Subcutaneous abdominal adipose tissue (tissue), 5 donors: Measurements from ENCODE around the gene FLNA.

Source experiments
- H3K27ac ChIP-seq: one replicate; pipeline ENCODE4 v1.7.0; 2013; ENCODE audit warnings: low read depth, mild to moderate bottlenecking, inconsistent platforms, low read length, moderate library complexity
- H3K27me3 ChIP-seq, 5 donors: one replicate each; pipeline ENCODE4 v1.7.0; 2013; ENCODE audit warnings: low read length in 5 of 5, inconsistent platforms in 1 of 5; ENCODE audit not compliant: control insufficient read depth in 5 of 5, insufficient read depth in 4 of 5
- H3K36me3 ChIP-seq, 5 donors: one replicate each; pipeline ENCODE4 v1.7.0; 2013; ENCODE audit warnings: low read length in 5 of 5; ENCODE audit not compliant: control insufficient read depth in 5 of 5, insufficient read depth in 5 of 5
- H3K4me1 ChIP-seq, 5 donors: one replicate each; pipeline ENCODE4 v1.7.0; 2013; ENCODE audit warnings: low read length in 5 of 5, mild to moderate bottlenecking in 3 of 5, moderate library complexity in 1 of 5; ENCODE audit not compliant: control insufficient read depth in 5 of 5, insufficient read depth in 5 of 5
- H3K4me3 ChIP-seq, 5 donors: one replicate each; pipeline ENCODE4 v1.7.0; 2013; ENCODE audit warnings: low read length in 5 of 5, low read depth in 1 of 5
- H3K9ac ChIP-seq, 5 donors: one replicate each; pipeline ENCODE4 v1.7.0; 2013; ENCODE audit warnings: low read length in 5 of 5, mild to moderate bottlenecking in 4 of 5, moderate library complexity in 3 of 5
- H3K9me3 ChIP-seq, 5 donors: one replicate each; pipeline ENCODE4 v1.7.0; 2013; ENCODE audit warnings: low read length in 5 of 5; ENCODE audit not compliant: control insufficient read depth in 5 of 5
- donor health status: healthy.
- donor health status: healthy.
- donor health status: healthy.
- donor health status: healthy.
- donor health status: healthy.

The FLNA gene

GRCh38 chrX:154369449-154370299 lies 4.8 kb downstream of the FLNA start:
- no peaks in the 10 kb centered on the region for H3K9me3 ChIP-seq
- H3K27me3 ChIP-seq, result peaks cover 0 to 12% (median 5%) of the 10 kb centered on the region in 5 donors
- peak overlapping the region; percentile 93 for H3K27ac ChIP-seq
- H3K36me3 ChIP-seq, result peaks cover 0 to 35% (median 33%) of the 10 kb centered on the region in 5 donors
- peaks cover 0 to 66% (median 52%) of the 10 kb centered on the region in 5 donors for H3K4me1 ChIP-seq
- H3K9ac ChIP-seq, result peak overlapping the region; percentile 48 to 79 (median 77)
- peak overlapping the region; percentile 73 to 90 (median 83) for H3K4me3 ChIP-seq

- Histone ChIP-seq H3K4me1 (peaks cover 0 to 60% (median 47%) of the 10 kb centered on the region in 5 donors), H3K9ac (peak overlapping the region in 4 of 5 donors; percentile 58 to 79 (median 67)), H3K9me3 (peaks cover 0 to 3% (median 0%) of the 10 kb centered on the region in 5 donors), H3K27me3 (peaks cover 0 to 9% (median 4%) of the 10 kb centered on the region in 5 donors), H3K36me3 (peaks cover 0 to 43% (median 41%) of the 10 kb centered on the region in 5 donors), H3K27ac (peak overlapping the region; percentile 93), H3K4me3 (peak overlapping the region in 4 of 5 donors; percentile 53 to 89 (median 71))
Measured at GRCh38 chrX:154368630-154369448, 5.6 kb downstream of the FLNA start.

GRCh38 chrX:154367474-154368308 lies 6.7 kb downstream of the FLNA start:
- Histone ChIP-seq H3K4me1 (peaks cover 0 to 51% (median 38%) of the 10 kb centered on the region in 5 donors), H3K4me3 (peak overlapping the region in 2 of 5 donors; percentile 18 to 89)

GRCh38 chrX:154366666-154367055 lies 7.8 kb downstream of the FLNA start:
- H3K36me3 ChIP-seq, result peaks cover 0 to 63% (median 58%) of the 10 kb centered on the region in 5 donors
- peaks cover 0 to 42% (median 30%) of the 10 kb centered on the region in 5 donors for H3K4me1 ChIP-seq
- H3K27ac ChIP-seq, result peak overlapping the region; percentile 93
- peaks cover 0 to 9% (median 7%) of the 10 kb centered on the region in 5 donors for H3K27me3 ChIP-seq
- peaks cover 0 to 5% (median 0%) of the 10 kb centered on the region in 5 donors for H3K9me3 ChIP-seq
- H3K9ac ChIP-seq, result peak overlapping the region in 1 of 5 donors; percentile 32
- no peak overlapping the region for H3K4me3 ChIP-seq

More at GRCh38 chrX:154367474-154368308, 6.7 kb downstream of the FLNA start:
- Histone ChIP-seq H3K9me3 (peaks cover 0 to 5% (median 0%) of the 10 kb centered on the region in 5 donors), H3K9ac (peak overlapping the region in 4 of 5 donors; percentile 13 to 71 (median 54)), H3K36me3 (peaks cover 0 to 53% (median 48%) of the 10 kb centered on the region in 5 donors), H3K27me3 (peaks cover 0 to 9% (median 4%) of the 10 kb centered on the region in 5 donors), H3K27ac (peak overlapping the region; percentile 93)

- Histone ChIP-seq H3K27ac (peak overlapping the region; percentile 93), H3K9ac (no peak overlapping the region), H3K9me3 (peaks cover 0 to 5% (median 0%) of the 10 kb centered on the region in 5 donors), H3K27me3 (peaks cover 0 to 13% (median 7%) of the 10 kb centered on the region in 5 donors), H3K4me3 (no peak overlapping the region), H3K4me1 (peaks cover 0 to 42% (median 30%) of the 10 kb centered on the region in 5 donors), H3K36me3 (peaks cover 0 to 68% (median 63%) of the 10 kb centered on the region in 5 donors)
Measured at GRCh38 chrX:154365997-154366665, 8.3 kb downstream of the FLNA start.

GRCh38 chrX:154365052-154365600 lies 9.3 kb downstream of the FLNA start:
- Histone ChIP-seq H3K4me3 (no peak overlapping the region), H3K36me3 (peaks cover 0 to 75% (median 70%) of the 10 kb centered on the region in 5 donors), H3K9me3 (peaks cover 0 to 5% (median 0%) of the 10 kb centered on the region in 5 donors), H3K4me1 (peaks cover 0 to 41% (median 30%) of the 10 kb centered on the region in 5 donors), H3K27me3 (peaks cover 0 to 13% (median 6%) of the 10 kb centered on the region in 5 donors), H3K9ac (no peak overlapping the region), H3K27ac (no peak overlapping the region)

- H3K36me3 ChIP-seq, result peaks cover 0 to 88% (median 82%) of the 10 kb centered on the region in 5 donors
- no peak overlapping the region for H3K4me3 ChIP-seq
- H3K9me3 ChIP-seq, result peaks cover 0 to 7% (median 0%) of the 10 kb centered on the region in 5 donors
- H3K4me1 ChIP-seq, result peaks cover 0 to 33% (median 24%) of the 10 kb centered on the region in 5 donors
- H3K9ac ChIP-seq, result no peak overlapping the region
- H3K27me3 ChIP-seq, result peaks cover 0 to 13% (median 3%) of the 10 kb centered on the region in 5 donors
- H3K27ac ChIP-seq, result no peak overlapping the region
Measured at GRCh38 chrX:154363706-154364439, 10.6 kb downstream of the FLNA start.

GRCh38 chrX:154362085-154362742 lies 12.2 kb downstream of the FLNA start:
- Histone ChIP-seq H3K27ac (no peak overlapping the region), H3K9me3 (peaks cover 0 to 12% (median 0%) of the 10 kb centered on the region in 5 donors), H3K9ac (no peak overlapping the region), H3K27me3 (peaks cover 0 to 18% (median 3%) of the 10 kb centered on the region in 5 donors), H3K4me1 (peaks cover 0 to 16% (median 10%) of the 10 kb centered on the region in 5 donors), H3K4me3 (no peak overlapping the region), H3K36me3 (peaks cover 0 to 94% (median 91%) of the 10 kb centered on the region in 5 donors)
